HepG2 (cell line): Measurements from ENCODE around the gene THRA. TPM values are rescaled to one million over a fixed set of nuclear protein-coding genes. Genes with fewer than 3 reads are reported as not detected.

Source experiments
- HNRNPUL1 ChIP-seq: fragments of 200-400 bp; formaldehyde crosslinking; IDR thresholded peaks from 2 replicates; pipeline ENCODE4 v1.6.1; 2017; ENCODE audit warnings: low read depth, mild to moderate bottlenecking, low read length, moderate library complexity
- MAFK ChIP-seq, 2 experiments: IDR thresholded peaks in 1 of 2; conservative IDR thresholded peaks in 1 of 2; 2 replicates each; pipeline ENCODE4 v1.6.1; 2011; ENCODE audit warnings: improper control_type of control experiment in 2 of 2, low read length in 2 of 2
- MBNL3 ChIP-seq: fragments of 250-450 bp; sonication (Bioruptor Pico); conservative IDR thresholded peaks from 2 replicates; pipeline ENCODE4 v1.8.0; 2022; ENCODE audit warnings: mild to moderate bottlenecking, inconsistent platforms
- REST ChIP-seq, 2 experiments: IDR thresholded peaks; 2 replicates each; pipeline ENCODE4 v1.6.1; 2011 to 2012; ENCODE audit warnings: low read length in 2 of 2, borderline replicate concordance in 1 of 2, low read depth in 1 of 2, mild to moderate bottlenecking in 1 of 2, moderate library complexity in 1 of 2
- SKIL ChIP-seq: sonication (generic); formaldehyde crosslinking; IDR thresholded peaks from 2 replicates; pipeline ENCODE4 v1.8.0; 2022; ENCODE audit warnings: missing genetic modification reagents, mild to moderate bottlenecking, moderate library complexity, borderline replicate concordance
- TBX3 ChIP-seq: fragments of 450-650 bp; IDR thresholded peaks from 2 replicates; pipeline ENCODE4 v1.6.1; 2017; ENCODE audit warnings: antibody characterized with exemption, mild to moderate bottlenecking, inconsistent platforms, borderline replicate concordance
- TEAD3 ChIP-seq: optimal IDR thresholded peaks from 2 replicates; pipeline ENCODE3; 2016; ENCODE audit warnings: borderline replicate concordance
- TFDP2 ChIP-seq: sonication (generic); formaldehyde crosslinking; IDR thresholded peaks from 2 replicates; pipeline ENCODE4 v1.4.0; 2020; ENCODE audit warnings: missing genetic modification reagents
- ZBTB3 ChIP-seq: sonication (generic); formaldehyde crosslinking; IDR thresholded peaks from 2 replicates; pipeline ENCODE4 v1.4.0; 2020; ENCODE audit warnings: low read depth, mild to moderate bottlenecking, moderate library complexity, missing genetic modification reagents, borderline replicate concordance
- ZC3H13 ChIP-seq: sonication (generic); formaldehyde crosslinking; IDR thresholded peaks from 2 replicates; pipeline ENCODE4 v1.8.1; 2023; ENCODE audit warnings: mild to moderate bottlenecking, missing genetic modification reagents, moderate library complexity
- ZNF326 ChIP-seq: sonication (generic); formaldehyde crosslinking; IDR thresholded peaks from 2 replicates; pipeline ENCODE4 v1.4.0; 2020; ENCODE audit warnings: missing genetic modification reagents, borderline replicate concordance
- ZNF446 ChIP-seq: sonication (generic); formaldehyde crosslinking; IDR thresholded peaks from 2 replicates; pipeline ENCODE4 v1.5.0; 2020; ENCODE audit warnings: mild to moderate bottlenecking, missing genetic modification reagents
- ZNF580 ChIP-seq: IDR thresholded peaks from 2 replicates; pipeline ENCODE4 v1.6.1; 2016; ENCODE audit warnings: low read depth, borderline replicate concordance
- ZNF629 ChIP-seq: sonication (generic); formaldehyde crosslinking; conservative IDR thresholded peaks from 2 replicates; pipeline ENCODE4 v1.5.0; 2020; ENCODE audit warnings: missing genetic modification reagents
- ZNF713 ChIP-seq: sonication (generic); formaldehyde crosslinking; IDR thresholded peaks from 2 replicates; pipeline ENCODE4 v1.4.0; 2020; ENCODE audit warnings: mild to moderate bottlenecking, missing genetic modification reagents
- ZNF775 ChIP-seq: sonication (generic); formaldehyde crosslinking; IDR thresholded peaks from 2 replicates; pipeline ENCODE4 v1.4.0; 2020; ENCODE audit warnings: missing genetic modification reagents, mild to moderate bottlenecking, moderate library complexity, borderline replicate concordance
- ZNF777 ChIP-seq: sonication (generic); formaldehyde crosslinking; IDR thresholded peaks from 2 replicates; pipeline ENCODE4 v1.4.0; 2020; ENCODE audit warnings: missing genetic modification reagents
- ZNF850 ChIP-seq: sonication (generic); formaldehyde crosslinking; conservative IDR thresholded peaks from 2 replicates; pipeline ENCODE4 v1.9.0; 2021; ENCODE audit warnings: mild to moderate bottlenecking, missing genetic modification reagents
- ZZZ3 ChIP-seq: sonication (generic); formaldehyde crosslinking; IDR thresholded peaks from 2 replicates; pipeline ENCODE4 v1.4.0; 2020; ENCODE audit warnings: missing genetic modification reagents, mild to moderate bottlenecking, borderline replicate concordance
- polyA plus RNA-seq, 8 experiments: library from polyadenylated mRNA; depleted of rRNA in 3 of 8; stranded (reverse) in 7 of 8; unstranded in 1 of 8; fragments of >200 nt; fragmentation: Illumina TruSeq in 4 of 8; extraction: Trizol in 4 of 8; gene quantifications; 2 replicates each; pipeline versions ENCODE4 v1.2.1 to v1.2.3, GENCODE V29; 2011 to 2016; ENCODE audit warnings: low read depth in 4 of 8, missing spikeins in 1 of 8, mixed read lengths in 1 of 8; ENCODE audit not compliant: insufficient read depth in 1 of 8
- total RNA-seq, 5 experiments: library from RNA; depleted of rRNA; stranded (reverse); fragments of >200 nt; fragmentation: Illumina TruSeq; extraction: Trizol; gene quantifications; 2 replicates each; pipeline ENCODE4 v1.2.3, GENCODE V29; 2016; ENCODE audit warnings: low read depth in 1 of 5

Gene THRA
- total and polyA plus RNA-seq, 2 of the 13 experiments (the other 11 are each of a cell fraction or from before 2014, with no cell fraction given): 8.0 to 9.9 TPM

GRCh38 chr17:40097931-40098845 is 35.4 kb downstream of the THRA start (continued):
- peak; percentile 43; the same call in 1 of the 2 replicates for TF ChIP-seq TFDP2 (CRISPR knock-in tag)
- 0 out of 2 replicates have a peak, but pooled peaks have one; percentile 4 for TF ChIP-seq ZNF777 (CRISPR knock-in tag)
- TF ChIP-seq MBNL3: no peak
- peak; percentile 87 for TF ChIP-seq TBX3
- TF ChIP-seq ZNF629 (CRISPR knock-in tag): peak; percentile 36
- TF ChIP-seq ZNF775 (CRISPR knock-in tag): 0 out of 2 replicates have a peak, but pooled peaks have one; percentile 37
- TF ChIP-seq ZBTB3 (CRISPR knock-in tag): peak; percentile 18
- peak; percentile 28; the same call in 1 of the 2 replicates for TF ChIP-seq ZNF446 (CRISPR knock-in tag)
- 0 out of 2 replicates have a peak, but pooled peaks have one; percentile 7 for TF ChIP-seq ZNF850 (CRISPR knock-in tag)
- TF ChIP-seq REST (IDR thresholded peaks at IDR 0.05; ENCODE audit: borderline replicate concordance in 1 of 2, low read depth in 1 of 2, low read length in 2 of 2): peak in 1 of 2 experiments; percentile 73; a peak in 1 of 4 replicates
- TF ChIP-seq MAFK (conservative IDR thresholded peaks at IDR 0.05 in 1 of 2, IDR thresholded peaks at IDR 0.05 in 1 of 2; ENCODE audit: low read length in 2 of 2): no peak
- TF ChIP-seq TEAD3 (CRISPR knock-in tag): peak; percentile 88
- TF ChIP-seq ZC3H13 (CRISPR knock-in tag): peak; percentile 60; the same call in 1 of the 2 replicates
- TF ChIP-seq ZNF713: 0 out of 2 replicates have a peak, but pooled peaks have one; percentile 60
- TF ChIP-seq SKIL: peak; percentile 67
- no peak for TF ChIP-seq ZZZ3
- TF ChIP-seq ZNF326: no peak
- peak; percentile 92; the same call in 1 of the 2 replicates for TF ChIP-seq ZNF580 (CRISPR knock-in tag)
- no peak for TF ChIP-seq HNRNPUL1
